ENCODE measurements around the gene RNF213.
"Not testable (repeated sequence)": the region's sequence is repeated elsewhere in the genome, so short reads cannot be mapped to it uniquely, and the experiment has no call there.

RNF213 gene

DNA sequence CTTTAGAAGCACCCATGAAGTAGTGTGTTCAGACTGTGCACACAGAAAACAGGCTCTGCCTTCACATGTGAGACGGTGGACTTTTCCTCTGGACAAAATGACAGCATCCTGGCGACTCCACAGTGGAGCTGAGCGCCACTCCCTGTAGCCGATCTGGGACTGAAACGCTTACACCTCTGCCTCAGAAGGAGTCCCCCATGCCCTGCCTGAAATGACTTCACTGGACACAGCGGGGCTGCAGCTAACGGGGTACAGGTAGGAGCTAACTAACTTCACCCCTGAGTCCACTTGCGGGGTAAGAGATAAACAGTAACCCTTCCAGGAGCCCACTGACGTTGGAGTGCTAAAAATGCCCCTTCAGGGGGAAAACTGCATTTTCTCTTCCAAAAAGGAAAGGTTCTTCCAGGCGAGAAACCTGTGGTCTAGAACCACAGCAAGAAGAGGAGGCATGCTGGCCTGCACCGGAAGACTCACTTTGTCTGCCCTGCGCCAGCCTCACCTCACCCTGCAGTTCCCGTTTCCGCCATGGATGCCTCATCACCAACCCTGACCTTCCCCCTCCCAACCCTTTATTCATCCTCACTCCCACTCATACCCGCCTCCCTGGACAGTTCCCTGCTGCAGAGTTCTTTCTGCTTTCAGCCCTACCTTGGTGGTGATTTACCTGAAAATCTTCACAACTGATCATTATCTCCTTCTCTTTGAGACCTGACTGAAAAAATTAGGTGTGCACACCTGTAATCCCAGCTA lies 134.9 kb downstream of the RNF213 start:
- no peak for DNase-seq (ENCODE audit: low spot score)

DNA sequence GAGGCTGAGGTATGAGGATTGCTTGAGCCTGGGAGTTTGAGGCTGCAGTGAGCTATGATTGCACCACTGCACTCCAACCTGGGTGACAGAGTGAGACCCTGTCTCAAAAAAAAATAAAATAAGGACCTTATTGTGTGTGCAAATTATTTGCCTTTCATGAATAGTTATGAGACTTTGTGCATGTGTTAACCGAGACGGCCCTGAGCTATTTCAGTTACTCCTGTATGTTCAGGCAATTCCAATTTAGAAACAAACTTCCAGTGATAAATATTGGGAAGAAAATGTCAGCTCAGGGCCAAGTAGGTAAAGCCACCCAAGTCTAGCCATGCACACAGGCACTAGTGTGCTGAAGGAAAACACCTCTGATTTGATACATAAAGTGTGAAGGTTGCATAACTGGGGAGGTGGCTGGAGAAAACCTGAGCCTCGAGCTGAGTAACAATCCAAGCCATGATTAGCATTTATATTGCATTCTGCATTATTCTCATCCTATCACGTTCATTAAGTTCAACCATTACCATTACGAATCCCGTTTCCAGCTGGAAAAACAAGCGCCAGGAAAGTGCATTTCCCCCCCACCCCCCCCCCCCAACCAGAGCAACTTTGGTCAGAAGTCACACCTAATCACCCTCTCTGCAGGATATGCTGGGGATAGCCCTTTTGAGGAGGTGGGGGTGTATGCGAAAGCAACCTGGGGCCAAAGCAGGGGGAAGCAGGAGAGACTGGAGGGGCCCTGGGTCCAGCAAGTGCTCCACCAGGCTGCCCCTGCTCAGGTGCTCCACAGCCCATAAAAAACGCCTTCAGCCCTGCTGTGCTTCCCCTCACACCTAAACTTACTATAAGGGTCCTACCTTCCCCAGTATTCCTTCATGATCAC lies 135.7 kb downstream of the RNF213 start:
- no peak for DNase-seq (ENCODE audit: low spot score)

DNA sequence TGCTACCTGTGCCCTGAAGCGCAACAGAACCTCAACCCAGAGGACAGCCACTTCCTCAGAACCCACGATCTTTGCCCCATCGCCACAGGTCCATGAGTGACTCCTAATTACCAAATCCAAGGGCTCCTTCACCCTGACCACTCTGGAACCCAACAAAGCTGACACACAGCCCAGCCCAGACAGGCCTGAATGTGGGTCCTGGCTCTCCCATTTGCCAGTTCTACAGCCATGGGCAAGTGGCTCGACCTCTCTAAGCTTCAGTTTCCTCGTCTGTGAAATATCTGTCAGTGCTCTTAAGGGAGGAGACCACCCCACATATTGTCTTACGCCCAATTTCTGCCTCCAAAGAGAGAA lies 136.4 kb downstream of the RNF213 start:
- DNase-seq (ENCODE audit: low spot score), result no peak

DNA sequence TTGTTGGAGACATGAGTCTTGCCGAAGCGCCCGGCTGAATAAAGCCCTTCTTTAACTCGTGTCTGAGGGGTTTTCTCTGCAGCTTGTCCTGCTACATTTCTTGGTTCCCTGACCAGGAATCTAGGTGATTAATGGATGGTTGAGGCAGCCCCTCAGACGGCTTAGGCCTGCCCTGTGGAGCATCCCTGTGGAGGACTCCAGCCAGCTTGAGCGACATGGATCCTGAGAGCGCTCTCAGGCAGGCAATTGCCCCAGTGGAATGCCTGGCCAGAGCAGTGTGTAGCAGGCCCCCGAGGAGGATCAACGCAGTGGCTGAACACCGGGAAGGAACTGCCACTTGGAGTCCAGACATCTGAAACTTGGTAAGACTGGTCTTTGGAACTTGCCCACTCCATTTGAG lies 137.0 kb downstream of the RNF213 start:
- no peak for DNase-seq (ENCODE audit: low spot score)

DNA sequence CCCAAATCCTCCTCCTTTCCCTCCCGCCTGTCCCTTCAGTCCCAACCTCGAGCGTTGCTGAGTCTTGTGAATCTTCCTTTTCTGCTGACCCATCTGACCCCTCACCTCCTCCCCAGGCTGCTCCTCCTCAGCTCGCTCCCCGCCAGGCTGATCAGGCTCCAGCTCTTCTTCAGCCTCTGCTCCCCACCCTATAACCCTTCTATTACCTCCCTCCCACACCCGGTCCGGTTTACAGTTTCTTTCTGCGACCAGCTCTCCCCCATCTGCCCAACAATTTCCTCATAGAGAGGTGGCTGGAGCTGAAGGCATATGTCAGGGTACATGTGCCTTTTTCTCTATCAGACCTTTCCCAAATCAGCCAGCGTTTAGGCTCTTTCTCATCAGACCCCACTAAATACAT lies 140.4 kb downstream of the RNF213 start:
- not testable (repeated sequence) for DNase-seq (ENCODE audit: low spot score)

DNA sequence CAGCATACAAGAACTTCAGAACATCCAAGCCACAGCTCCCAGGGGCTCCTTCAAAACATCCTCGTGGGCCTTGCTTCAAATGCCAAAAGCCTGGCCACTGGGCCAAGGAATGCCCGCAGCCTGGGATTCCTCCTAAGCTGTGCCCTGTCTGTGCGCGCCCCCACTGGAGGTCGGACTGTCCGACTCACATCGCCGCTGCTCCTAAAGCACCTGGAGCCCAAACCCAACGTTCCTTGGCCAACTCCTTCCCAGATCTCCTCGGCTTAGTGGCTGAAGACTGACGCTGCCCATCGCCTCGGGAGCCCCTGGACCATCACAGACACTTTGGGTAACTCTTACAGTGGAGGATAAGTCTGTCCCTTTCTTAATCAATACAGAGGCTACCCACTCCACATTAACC lies 141.4 kb downstream of the RNF213 start:
- not testable (repeated sequence) for DNase-seq (ENCODE audit: low spot score)

DNA sequence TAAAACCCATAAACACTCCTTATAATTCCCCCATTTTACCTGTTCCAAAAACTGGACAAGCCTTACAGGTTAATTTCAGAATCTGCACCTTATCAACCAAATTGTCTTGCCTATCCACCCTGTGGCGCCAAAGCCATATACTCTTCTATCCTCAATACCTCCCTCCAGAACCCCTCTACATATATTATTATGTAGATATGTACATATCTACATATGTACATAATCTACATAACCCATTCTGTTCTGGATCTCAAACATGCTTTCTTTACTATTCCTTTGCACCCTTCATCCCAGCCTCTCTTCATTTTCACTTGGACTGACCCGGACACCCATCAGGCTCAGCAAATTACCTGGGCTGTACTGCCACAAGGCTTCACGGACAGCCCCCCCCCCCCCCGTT lies 142.3 kb downstream of the RNF213 start:
- DNase-seq (ENCODE audit: low spot score), result no peak

DNA sequence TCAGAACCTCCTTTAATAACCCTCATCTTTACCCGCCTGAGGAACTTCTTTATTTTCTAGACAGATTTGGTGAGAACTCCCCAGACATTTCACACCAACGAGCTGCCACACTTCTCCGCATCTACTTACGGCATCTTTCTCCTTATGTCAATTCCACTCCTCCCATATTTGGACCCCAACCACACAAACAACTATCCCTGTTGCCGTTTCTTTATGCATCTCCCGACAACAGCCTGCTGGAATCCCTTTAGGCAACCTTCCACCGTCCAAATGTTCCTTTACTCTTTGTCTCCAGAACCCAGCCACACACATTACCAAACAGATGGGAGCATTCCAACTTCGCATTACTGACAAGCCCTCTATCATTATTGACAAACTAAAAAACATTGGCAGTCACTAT lies 145.5 kb downstream of the RNF213 start:
- no peak for DNase-seq (ENCODE audit: low spot score)

DNA sequence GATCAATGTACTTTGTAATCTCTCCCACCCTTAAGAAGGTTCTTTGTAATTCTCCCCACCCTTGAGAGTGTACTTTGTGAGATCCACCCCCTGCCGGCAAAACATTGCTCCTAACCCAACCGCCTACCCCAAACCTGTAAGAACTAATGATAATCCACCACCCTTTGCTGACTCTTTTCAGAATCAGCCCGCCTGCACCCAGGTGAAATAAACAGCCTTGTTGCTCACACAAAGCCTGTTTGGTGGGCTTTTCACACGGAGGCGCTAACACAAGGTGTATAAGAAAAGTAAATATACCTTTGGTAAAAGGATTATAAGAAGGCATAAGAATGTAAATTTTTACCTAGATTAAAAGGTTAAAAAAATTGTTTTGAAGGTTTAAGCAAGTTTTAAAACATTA lies 147.3 kb downstream of the RNF213 start:
- DNase-seq (ENCODE audit: low spot score), result not testable (repeated sequence)

DNA sequence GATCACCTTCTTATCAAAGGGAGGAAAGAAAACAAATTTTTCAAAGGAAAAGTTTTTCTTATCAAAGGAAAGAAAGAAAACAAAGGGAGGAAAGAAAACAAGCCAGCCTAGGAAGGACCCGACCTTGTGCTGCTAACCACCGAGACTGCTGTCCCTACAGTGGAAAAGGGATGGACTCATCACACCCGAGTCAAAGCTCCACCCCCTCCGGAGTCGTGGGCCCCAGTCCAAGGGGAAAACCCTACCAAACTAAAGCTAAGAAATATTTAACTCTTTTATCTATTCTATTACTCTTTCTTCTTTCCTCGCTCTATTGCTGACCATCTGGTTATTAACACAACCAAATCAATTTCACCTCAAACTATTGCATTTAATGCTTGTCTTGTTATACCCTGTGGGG lies 148.2 kb downstream of the RNF213 start:
- DNase-seq (ENCODE audit: low spot score), result no peak

DNA sequence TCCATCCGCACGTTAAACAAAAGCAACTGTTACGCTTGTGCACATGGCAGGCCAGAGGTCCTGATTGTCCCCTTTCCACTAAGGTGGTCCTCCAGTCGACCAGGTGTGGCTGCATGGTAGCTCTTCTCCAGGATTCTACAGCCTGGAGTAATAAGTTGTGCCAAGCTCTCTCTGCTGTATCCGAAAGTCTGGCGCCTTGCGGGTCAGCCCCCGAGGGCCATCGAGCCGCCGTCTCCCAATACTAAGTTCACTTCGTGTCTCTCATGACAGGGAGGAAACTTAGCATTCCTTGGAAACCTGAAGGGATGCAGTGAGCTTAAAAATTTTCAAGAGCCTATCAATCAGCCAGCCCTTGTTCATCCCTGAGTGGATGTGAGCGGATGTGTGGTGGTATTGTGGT lies 149.0 kb downstream of the RNF213 start:
- no peak for DNase-seq (ENCODE audit: low spot score)

DNA sequence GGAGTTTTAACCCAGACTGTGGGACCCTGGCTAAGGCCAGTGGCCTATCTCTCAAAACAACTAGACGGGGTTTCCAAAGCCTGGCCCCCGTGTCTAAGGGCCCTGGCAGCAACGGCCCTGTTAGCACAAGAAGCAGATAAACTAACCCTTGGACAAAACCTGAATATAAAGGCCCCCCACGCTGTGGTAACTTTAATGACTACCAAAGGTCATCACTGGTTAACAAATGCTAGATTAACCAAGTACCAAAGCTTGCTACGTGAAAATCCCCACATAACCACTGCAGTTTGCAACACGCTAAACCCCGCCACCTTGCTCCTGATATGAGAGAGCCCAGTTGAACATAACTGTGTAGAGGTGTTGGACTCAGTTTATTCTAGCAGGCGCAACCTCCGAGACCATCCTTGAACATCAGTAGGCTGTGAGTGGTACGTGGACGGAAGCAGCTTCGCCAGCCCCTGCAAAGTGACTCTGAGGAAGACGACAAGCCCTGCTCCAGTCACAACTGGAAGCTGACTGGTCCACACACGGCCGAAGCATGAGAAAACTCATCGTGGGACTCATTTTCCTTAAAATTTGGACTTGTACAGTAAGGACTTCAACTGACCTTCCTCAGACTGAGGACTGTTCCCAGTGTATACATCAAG lies 149.9 kb downstream of the RNF213 start:
- not testable (repeated sequence) for DNase-seq (ENCODE audit: low spot score)

DNA sequence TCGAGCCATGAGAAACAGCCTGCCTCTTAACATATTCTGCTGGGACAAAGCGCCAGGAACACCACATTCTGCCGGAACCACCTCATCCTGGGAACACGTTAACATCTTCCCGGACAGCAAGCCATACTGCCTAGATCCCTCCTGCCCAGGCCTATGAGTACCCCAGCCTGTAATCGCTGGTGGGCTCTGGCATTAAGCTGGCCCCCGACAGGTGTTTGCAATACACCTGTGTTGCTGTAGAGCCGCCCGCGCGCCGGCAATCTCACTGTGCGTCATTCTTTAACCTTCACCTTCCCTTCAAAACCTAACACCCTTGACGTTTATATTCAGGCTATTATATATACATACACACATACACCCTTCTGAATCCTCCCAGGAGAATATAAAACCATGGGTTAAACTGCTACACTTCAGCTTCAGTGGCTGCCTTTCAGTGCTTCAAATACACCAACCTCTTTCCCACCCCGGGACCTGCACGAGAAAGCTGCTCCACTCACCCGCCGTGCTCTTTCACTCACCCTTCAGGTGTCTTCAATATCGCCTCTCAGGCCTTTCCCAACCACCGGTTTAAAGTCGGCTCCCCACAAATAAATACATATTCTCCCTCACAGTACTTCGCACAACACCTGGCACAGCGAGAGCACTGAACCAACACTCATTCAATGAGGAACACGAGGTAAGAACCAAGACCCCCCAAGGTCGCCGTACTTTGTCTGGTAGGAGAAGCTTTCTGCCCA lies 153.3 kb downstream of the RNF213 start:
- peak; percentile 17 for DNase-seq (ENCODE audit: low spot score)

DNA sequence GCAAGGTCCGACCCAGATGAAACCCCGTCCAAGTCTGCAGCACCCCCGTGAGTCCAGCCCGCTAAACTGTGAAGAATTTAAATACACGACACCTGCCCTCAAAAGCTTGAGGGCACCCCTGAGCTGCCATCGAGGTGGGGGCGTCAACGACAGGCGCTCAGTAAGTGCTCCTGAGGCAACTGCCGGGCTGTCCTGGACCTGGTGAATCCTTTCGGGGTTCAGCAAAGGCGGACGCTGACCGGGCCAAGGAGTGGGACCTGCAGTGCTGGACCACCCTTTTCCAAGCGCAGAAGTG lies 153.8 kb downstream of the RNF213 start:
- no peak for DNase-seq (ENCODE audit: low spot score)

DNA sequence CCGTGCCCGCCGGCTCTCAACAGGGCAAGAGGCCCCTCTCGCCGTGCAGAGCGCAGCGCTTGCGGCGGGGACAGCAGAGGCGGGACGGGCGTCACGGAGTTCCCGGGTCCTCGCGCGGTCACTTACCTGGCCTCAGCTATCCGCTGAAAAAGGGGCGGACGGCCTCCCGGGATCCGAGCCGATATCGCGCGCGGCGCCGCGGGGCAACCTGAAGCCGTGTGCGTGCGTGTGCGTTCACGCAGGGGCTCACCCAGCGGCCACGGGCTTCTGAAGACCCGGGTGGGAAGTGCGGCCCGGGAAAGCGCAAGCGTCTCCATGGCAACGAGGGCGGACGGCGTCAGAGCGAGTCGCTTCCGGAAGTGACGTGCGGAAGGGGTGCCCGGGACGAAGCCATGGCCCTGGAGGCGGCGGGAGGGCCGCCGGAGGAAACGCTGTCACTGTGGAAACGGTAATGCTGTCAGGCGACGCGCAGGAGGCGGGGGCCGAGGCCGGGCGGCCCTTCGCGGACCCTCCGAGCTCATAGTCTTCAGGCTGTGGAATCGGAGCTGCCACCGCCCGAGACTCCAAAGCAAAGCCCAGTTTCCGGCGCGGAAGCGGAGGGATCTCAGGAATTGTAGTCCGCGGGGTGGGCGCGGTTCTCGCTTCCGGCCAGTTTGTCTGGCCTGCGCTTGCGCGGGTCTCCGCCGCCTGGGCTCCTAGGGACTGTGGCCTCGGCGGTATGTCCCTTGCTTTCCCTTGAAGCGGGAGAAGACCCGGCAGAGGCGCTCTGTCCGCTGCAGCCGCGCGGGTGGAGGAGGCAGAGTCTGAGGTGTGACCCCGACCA lies 154.4 kb downstream of the RNF213 start, which contains the start of gene ENDOV:
Gene ENDOV (plus strand): TSS at position 365 of the 823 bp plus-strand sequence. CDS start 28 bp downstream, at position 393.
- peak; percentile 99 for DNase-seq (ENCODE audit: low spot score)

DNA sequence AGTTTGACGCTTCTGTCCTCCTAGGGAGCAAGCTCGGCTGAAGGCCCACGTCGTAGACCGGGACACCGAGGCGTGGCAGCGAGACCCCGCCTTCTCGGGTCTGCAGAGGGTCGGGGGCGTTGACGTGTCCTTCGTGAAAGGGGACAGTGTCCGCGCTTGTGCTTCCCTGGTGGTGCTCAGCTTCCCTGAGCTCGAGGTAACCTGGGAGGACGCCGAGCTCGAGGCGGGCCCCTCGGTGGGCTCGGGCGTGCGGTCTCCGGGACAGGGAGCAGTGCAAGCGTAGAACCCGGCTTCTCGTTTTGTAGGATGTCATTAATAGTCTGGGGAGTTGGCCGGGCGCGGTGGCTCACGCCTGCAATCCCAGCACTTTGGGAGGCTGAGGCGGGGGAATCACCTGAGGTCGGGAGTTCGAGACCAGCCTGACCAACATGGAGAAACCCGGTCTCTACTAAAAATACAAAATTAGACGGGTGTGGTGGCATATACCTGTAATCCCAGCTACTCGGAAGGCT lies 155.0 kb downstream of the RNF213 start:
- no peak for DNase-seq (ENCODE audit: low spot score)

DNA sequence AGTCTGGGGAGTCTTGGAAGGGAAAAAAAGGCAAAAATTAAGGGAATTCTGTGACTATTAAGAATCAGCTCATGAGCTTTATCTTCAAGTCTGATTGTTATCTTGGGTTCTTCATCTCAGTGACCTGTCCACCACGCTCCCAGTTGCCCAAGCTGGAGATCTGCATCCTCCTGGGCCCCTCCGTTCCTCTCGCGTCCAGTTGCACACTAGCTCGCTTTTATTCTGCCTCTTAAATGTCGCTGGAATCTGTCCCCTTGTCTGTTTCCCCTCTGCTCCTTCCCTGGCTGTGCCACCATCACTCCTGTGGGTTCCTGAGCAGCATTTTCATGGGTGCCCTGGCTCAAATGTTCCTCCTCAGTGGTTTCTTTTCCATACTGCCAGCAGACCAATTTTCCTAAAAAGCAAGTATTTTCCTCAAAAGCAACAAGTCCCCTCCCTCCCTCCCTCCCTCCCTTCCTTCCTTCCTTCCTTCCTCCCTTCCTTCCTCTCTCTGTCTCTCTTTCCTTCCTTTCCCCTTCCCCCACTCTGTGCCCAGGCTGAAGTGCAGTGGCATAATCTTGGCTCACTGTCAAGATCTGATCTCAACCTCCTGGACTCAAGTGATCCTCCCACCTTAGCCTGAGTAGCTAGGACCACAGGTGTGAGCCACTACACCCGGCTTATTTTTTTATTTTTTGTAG lies 155.7 kb downstream of the RNF213 start:
- DNase-seq (ENCODE audit: low spot score), result no peak

DNA sequence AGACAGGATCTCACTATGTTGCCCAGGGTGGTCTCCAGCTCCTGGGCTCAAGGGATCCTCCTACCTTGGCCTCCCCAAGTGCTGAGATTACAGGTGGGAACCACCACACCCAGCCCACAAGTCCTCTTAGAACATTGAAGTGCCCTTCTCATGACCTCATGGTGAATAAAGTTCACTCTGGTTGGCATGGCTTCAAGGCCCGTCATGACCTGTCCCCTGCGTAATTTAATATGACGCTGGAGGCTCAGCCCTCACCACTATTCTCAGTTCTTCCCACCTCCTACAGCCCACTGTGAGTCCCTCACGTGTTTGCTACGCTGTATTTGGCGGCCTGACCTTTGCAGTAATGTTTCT lies 156.3 kb downstream of the RNF213 start:
- DNase-seq (ENCODE audit: low spot score), result peak; percentile 6

DNA sequence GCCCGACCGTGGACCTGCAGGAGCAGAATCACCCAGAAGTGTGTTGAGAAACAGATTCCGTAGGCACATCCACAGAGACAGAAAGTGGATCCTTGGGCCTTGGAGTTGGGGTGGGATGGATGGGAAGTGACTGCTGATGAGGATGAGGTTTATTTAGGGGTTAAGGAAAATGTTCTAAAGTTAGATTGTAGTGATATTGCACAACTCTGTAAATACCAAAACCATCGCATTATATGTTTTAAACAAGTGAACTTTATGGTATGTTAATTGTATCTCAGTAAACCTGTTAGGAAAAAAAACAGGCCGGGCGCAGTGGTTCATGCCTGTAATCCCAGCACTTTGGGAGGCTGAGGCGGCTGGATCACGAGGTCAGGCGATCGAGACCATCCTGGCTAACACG lies 157.9 kb downstream of the RNF213 start:
- DNase-seq (ENCODE audit: low spot score), result no peak

DNA sequence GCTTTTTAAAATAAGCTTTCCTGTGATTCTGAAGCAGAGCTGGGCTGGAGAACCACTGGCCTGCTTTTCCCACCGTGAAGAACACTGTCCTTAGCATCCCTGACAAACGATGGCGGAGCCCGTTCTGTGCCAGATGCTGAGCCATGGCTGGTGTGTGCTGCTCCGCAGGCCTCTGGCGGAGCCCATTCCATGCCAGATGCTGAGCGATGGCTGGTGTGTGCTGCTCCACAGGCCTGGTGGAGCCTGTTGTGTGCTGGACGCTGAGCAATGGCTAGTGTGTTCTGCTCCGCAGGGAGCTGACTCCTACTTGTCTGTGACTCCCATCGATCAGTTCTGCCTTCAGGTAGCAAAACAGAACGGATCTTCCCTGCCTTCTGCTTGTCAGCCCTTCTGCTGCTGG lies 158.6 kb downstream of the RNF213 start:
- DNase-seq (ENCODE audit: low spot score), result no peak
